MCF 10A (cell line): ENCODE results near the gene MDM1. TPM values are rescaled to one million over a fixed set of nuclear protein-coding genes. Genes with fewer than 3 reads are reported as not detected.

ENCODE experiments used
- BruUV-seq: library from RNA; stranded (reverse); fragments of 400-500 nt; replicated peaks from 2 replicates; lab custom pipeline; 2021; lab: Mats Ljungman, UMichigan
- CTCF ChIA-PET: fragments of 300-600 bp; sonication (Branson Sonifier 250); formaldehyde crosslinking; extraction: SDS; loops from one replicate; lab custom pipeline; 2021; ENCODE audit warnings: antibody characterized with exemption, inconsistent platforms; lab: Yijun Ruan, JAX
- POLR2A ChIA-PET: fragments of 300-600, 350-650 bp; sonication (Branson Sonifier 250); formaldehyde crosslinking; extraction: SDS; loops from one replicate; lab custom pipeline; 2020; ENCODE audit warnings: antibody characterized with exemption, inconsistent platforms; lab: Yijun Ruan, JAX
- DNase-seq: peaks from one replicate; pipeline ENCODE4 v3.0.0-alpha.2; 2018; ENCODE audit not compliant: unreplicated experiment
- H3K27ac Mint-ChIP-seq: one replicate; pipeline ENCODE4 v1.8.0; 2022; ENCODE audit warnings: mild to moderate bottlenecking, low read depth, mixed read lengths; ENCODE audit not compliant: unreplicated experiment
- H3K27me3 Mint-ChIP-seq: one replicate; pipeline ENCODE4 v1.8.0; 2022; ENCODE audit warnings: mixed read lengths; ENCODE audit not compliant: insufficient read depth, unreplicated experiment
- H3K36me3 Mint-ChIP-seq: one replicate; pipeline ENCODE4 v1.8.0; 2022; ENCODE audit warnings: mild to moderate bottlenecking, moderate library complexity, mixed read lengths; ENCODE audit not compliant: insufficient read depth, unreplicated experiment
- H3K4me1 Mint-ChIP-seq: one replicate; pipeline ENCODE4 v1.8.0; 2022; ENCODE audit warnings: mixed read lengths; ENCODE audit not compliant: insufficient read depth, unreplicated experiment
- H3K4me3 Mint-ChIP-seq: one replicate; pipeline ENCODE4 v1.8.0; 2022; ENCODE audit warnings: mild to moderate bottlenecking, moderate library complexity, mixed read lengths; ENCODE audit not compliant: unreplicated experiment
- H3K9me3 Mint-ChIP-seq: one replicate; pipeline ENCODE4 v1.8.0; 2022; ENCODE audit warnings: mixed read lengths; ENCODE audit not compliant: unreplicated experiment
- CTCF ChIP-seq: fragments of 200-600 bp; IDR thresholded peaks from one replicate; pipeline ENCODE4 v1.8.0; 2022; ENCODE audit warnings: antibody characterized with exemption, mild to moderate bottlenecking; ENCODE audit not compliant: unreplicated experiment
- intact Hi-C: fragments of 100-400 bp; cut with micrococcal nuclease; formaldehyde crosslinking; loops from 2 replicates; pipeline ENCODE4 v1.14.1; 2022
- total RNA-seq: library from RNA; stranded (reverse); gene quantifications from 2 replicates; pipeline ENCODE4 v1.2.3, GENCODE V29; 2022

The MDM1 gene
- total RNA-seq, 1 experiment from 2014 or later = 11.8 TPM

GRCh38 chr12:68340404-68341270, 8.5 kb upstream of the MDM1 start:
- ChIA-PET CTCF (interaction anchor here (0.6 to 2.3 kb wide), 2 partner anchors 18 to 118 kb away, joined by 3 to 9 read pairs; no protein-coding TSS in a partner anchor), POLR2A (interaction anchor here (1.3 kb wide), 1 partner anchor 9 kb away, joined by 5 read pairs; no protein-coding TSS in a partner anchor)
- no peak for DNase-seq
- Mint-ChIP-seq H3K36me3 (no peaks in the 10 kb centered on the region), H3K9me3 (no peaks in the 10 kb centered on the region), H3K4me3 (no peak overlapping the region), H3K4me1 (peaks cover 21% of the 10 kb centered on the region), H3K27me3 (peaks cover 22% of the 10 kb centered on the region), H3K27ac (no peak overlapping the region)
- no TSS peak for BruUV-seq
- TF ChIP-seq CTCF = no peak
- intact Hi-C loops = no loop called here

GRCh38 chr12:68336889-68337303, 4.7 kb upstream of the MDM1 start:
- peak; percentile 89 for DNase-seq
- no peaks in the 10 kb centered on the region for H3K9me3 Mint-ChIP-seq

GRCh38 chr12:68335462-68335861, 3.3 kb upstream of the MDM1 start:
- ChIA-PET CTCF (interaction anchor here (0.6 to 1.6 kb wide), 4 partner anchors 19 to 312 kb away, joined by 3 to 5 read pairs (median 4); no protein-coding TSS in a partner anchor), POLR2A (interaction anchor here (0.8 to 1.5 kb wide), 6 partner anchors 9 to 352 kb away, joined by 3 to 5 read pairs (median 3); no protein-coding TSS in a partner anchor)
- Mint-ChIP-seq H3K27me3 (no peaks in the 10 kb centered on the region), H3K9me3 (no peaks in the 10 kb centered on the region), H3K27ac (no peak overlapping the region), H3K36me3 (no peaks in the 10 kb centered on the region), H3K4me3 (no peak overlapping the region), H3K4me1 (peaks cover 44% of the 10 kb centered on the region)
- intact Hi-C loops = loop anchor here (10.0 kb wide), 1 partner anchor 469 kb away; the partner anchor contains the start of gene MDM2
- no peak for DNase-seq
- no peak for TF ChIP-seq CTCF
- no TSS peak for BruUV-seq

More at GRCh38 chr12:68336889-68337303, 4.7 kb upstream of the MDM1 start:
- Mint-ChIP-seq H3K36me3 (no peaks in the 10 kb centered on the region), H3K4me3 (peak overlapping the region; percentile 53), H3K27ac (peak overlapping the region; percentile 91), H3K27me3 (no peaks in the 10 kb centered on the region), H3K4me1 (peaks cover 38% of the 10 kb centered on the region)
- no TSS peak for BruUV-seq
- POLR2A ChIA-PET = interaction anchor here (0.7 to 1.6 kb wide), 10 partner anchors 9 to 471 kb away, joined by 3 to 7 read pairs (median 4); partner anchors contain the start of gene MDM2
- intact Hi-C loops = loop anchor here (10.0 kb wide), 1 partner anchor 468 kb away; the partner anchor contains the start of gene MDM2
- CTCF ChIA-PET = interaction anchor here (0.6 to 1.0 kb wide), 4 partner anchors 253 to 352 kb away, joined by 3 to 6 read pairs (median 3); no protein-coding TSS in a partner anchor
- no peak for TF ChIP-seq CTCF

GRCh38 chr12:68334132-68334531, 2.0 kb upstream of the MDM1 start:
- no peak overlapping the region for H3K27ac Mint-ChIP-seq
- ChIA-PET POLR2A (interaction anchor here (0.6 to 0.8 kb wide), 2 partner anchors 9 to 106 kb away, joined by 3 read pairs; no protein-coding TSS in a partner anchor), CTCF (interaction anchor here (0.6 to 1.6 kb wide), 4 partner anchors 17 to 413 kb away, joined by 4 to 9 read pairs (median 5); no protein-coding TSS in a partner anchor)
- no peaks in the 10 kb centered on the region for H3K9me3 Mint-ChIP-seq
- no peaks in the 10 kb centered on the region for H3K27me3 Mint-ChIP-seq
- H3K4me3 Mint-ChIP-seq = no peak overlapping the region
- H3K4me1 Mint-ChIP-seq = peaks cover 39% of the 10 kb centered on the region
- DNase-seq = no peak
- intact Hi-C loops = loop anchor here (10.0 kb wide), 1 partner anchor 471 kb away; the partner anchor contains the start of gene MDM2
- no peak for TF ChIP-seq CTCF
- no TSS peak for BruUV-seq
- no peaks in the 10 kb centered on the region for H3K36me3 Mint-ChIP-seq
